HepG2 (cell line): Measurements from ENCODE around the gene NPIPB6. TPM values are rescaled to one million over a fixed set of nuclear protein-coding genes. Genes with fewer than 3 reads are reported as not detected.
A peak's percentile ranks its signal among the peaks of the same experiment; 100 is the strongest.

ENCODE experiments used
- CBFB ChIP-seq: sonication (generic); formaldehyde crosslinking; IDR thresholded peaks from 2 replicates; pipeline ENCODE4 v1.4.0; 2020; ENCODE audit warnings: missing genetic modification reagents
- ETV6 ChIP-seq: sonication (generic); formaldehyde crosslinking; conservative IDR thresholded peaks from 2 replicates; pipeline ENCODE4 v1.4.0; 2020; ENCODE audit warnings: missing genetic modification reagents
- FOXM1 ChIP-seq: sonication (generic); formaldehyde crosslinking; IDR thresholded peaks from 2 replicates; pipeline ENCODE4 v1.5.0; 2020; ENCODE audit warnings: missing genetic modification reagents
- IRF2 ChIP-seq: IDR thresholded peaks from 2 replicates; pipeline ENCODE4 v1.6.1; 2018; ENCODE audit warnings: missing genetic modification reagents, missing compliant biosample characterization
- ZBTB38 ChIP-seq: sonication (generic); formaldehyde crosslinking; IDR thresholded peaks from 2 replicates; pipeline ENCODE4 v1.5.1; 2020; ENCODE audit warnings: mild to moderate bottlenecking, missing genetic modification reagents
- ZNF281 ChIP-seq: sonication (generic); formaldehyde crosslinking; IDR thresholded peaks from 2 replicates; pipeline ENCODE4 v1.4.0; 2020; ENCODE audit warnings: missing genetic modification reagents, borderline replicate concordance
- ZSCAN12 ChIP-seq: sonication (generic); formaldehyde crosslinking; IDR thresholded peaks from 2 replicates; pipeline ENCODE4 v1.9.0; 2021; ENCODE audit warnings: mild to moderate bottlenecking, missing genetic modification reagents
- polyA plus RNA-seq, 8 experiments: library from polyadenylated mRNA; depleted of rRNA in 3 of 8; stranded (reverse) in 7 of 8; unstranded in 1 of 8; fragments of >200 nt; fragmentation: Illumina TruSeq in 4 of 8; extraction: Trizol in 4 of 8; gene quantifications; 2 replicates each; pipeline versions ENCODE4 v1.2.1 to v1.2.3, GENCODE V29; 2011 to 2016; ENCODE audit warnings: low read depth in 4 of 8, missing spikeins in 1 of 8, mixed read lengths in 1 of 8; ENCODE audit not compliant: insufficient read depth in 1 of 8
- total RNA-seq, 5 experiments: library from RNA; depleted of rRNA; stranded (reverse); fragments of >200 nt; fragmentation: Illumina TruSeq; extraction: Trizol; gene quantifications; 2 replicates each; pipeline ENCODE4 v1.2.3, GENCODE V29; 2016; ENCODE audit warnings: low read depth in 1 of 5
- TF ChIP-seq, protein P1 (sequence below), 2 experiments: fragments of 450-650 bp in 1 of 2; sonication (generic) in 1 of 2; formaldehyde crosslinking; IDR thresholded peaks; 2 replicates each; pipeline versions ENCODE4 v1.5.0 to v1.8.0; 2020 to 2022; ENCODE audit warnings: mild to moderate bottlenecking in 1 of 2, missing genetic modification reagents in 1 of 2
- TF ChIP-seq, protein P2 (sequence below): sonication (generic); formaldehyde crosslinking; IDR thresholded peaks from 2 replicates; pipeline ENCODE4 v1.4.0; 2020; ENCODE audit warnings: missing genetic modification reagents
- TF ChIP-seq, protein P3 (sequence below): sonication (generic); formaldehyde crosslinking; IDR thresholded peaks from 2 replicates; pipeline ENCODE4; 2020; ENCODE audit warnings: missing genetic modification reagents, mild to moderate bottlenecking, borderline replicate concordance
- TF ChIP-seq, protein P4 (sequence below): IDR thresholded peaks from 2 replicates; pipeline ENCODE4 v1.6.1; 2012; ENCODE audit warnings: inconsistent platforms
- TF ChIP-seq, protein P5 (sequence below): sonication (generic); formaldehyde crosslinking; IDR thresholded peaks from 2 replicates; pipeline ENCODE4 v1.4.0; 2020; ENCODE audit warnings: mild to moderate bottlenecking, missing genetic modification reagents, borderline replicate concordance

The NPIPB6 gene
- total and polyA plus RNA-seq, 2 of the 13 experiments (the other 11 are each of a cell fraction or from before 2014, with no cell fraction given), result 0.25 TPM; not detected in 1

GRCh38 chr16:28316054-28316453 lies 47.3 kb downstream of the NPIPB6 start (continued):
- TF ChIP-seq, protein P1, sequence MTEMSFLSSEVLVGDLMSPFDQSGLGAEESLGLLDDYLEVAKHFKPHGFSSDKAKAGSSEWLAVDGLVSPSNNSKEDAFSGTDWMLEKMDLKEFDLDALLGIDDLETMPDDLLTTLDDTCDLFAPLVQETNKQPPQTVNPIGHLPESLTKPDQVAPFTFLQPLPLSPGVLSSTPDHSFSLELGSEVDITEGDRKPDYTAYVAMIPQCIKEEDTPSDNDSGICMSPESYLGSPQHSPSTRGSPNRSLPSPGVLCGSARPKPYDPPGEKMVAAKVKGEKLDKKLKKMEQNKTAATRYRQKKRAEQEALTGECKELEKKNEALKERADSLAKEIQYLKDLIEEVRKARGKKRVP (CRISPR knock-in tag; IDR thresholded peaks at IDR 0.05), result peak in 1 of 2 experiments; percentile 82; a peak in 2 of 4 replicates
- TF ChIP-seq CBFB (no peak), ZSCAN12 (CRISPR knock-in tag) (no peak), ZBTB38 (no peak), IRF2 (no peak), ETV6 (CRISPR knock-in tag) (no peak), ZNF281 (CRISPR knock-in tag) (peak; percentile 39; the same call in 1 of the 2 replicates), FOXM1 (no peak)
- TF ChIP-seq, protein P2, sequence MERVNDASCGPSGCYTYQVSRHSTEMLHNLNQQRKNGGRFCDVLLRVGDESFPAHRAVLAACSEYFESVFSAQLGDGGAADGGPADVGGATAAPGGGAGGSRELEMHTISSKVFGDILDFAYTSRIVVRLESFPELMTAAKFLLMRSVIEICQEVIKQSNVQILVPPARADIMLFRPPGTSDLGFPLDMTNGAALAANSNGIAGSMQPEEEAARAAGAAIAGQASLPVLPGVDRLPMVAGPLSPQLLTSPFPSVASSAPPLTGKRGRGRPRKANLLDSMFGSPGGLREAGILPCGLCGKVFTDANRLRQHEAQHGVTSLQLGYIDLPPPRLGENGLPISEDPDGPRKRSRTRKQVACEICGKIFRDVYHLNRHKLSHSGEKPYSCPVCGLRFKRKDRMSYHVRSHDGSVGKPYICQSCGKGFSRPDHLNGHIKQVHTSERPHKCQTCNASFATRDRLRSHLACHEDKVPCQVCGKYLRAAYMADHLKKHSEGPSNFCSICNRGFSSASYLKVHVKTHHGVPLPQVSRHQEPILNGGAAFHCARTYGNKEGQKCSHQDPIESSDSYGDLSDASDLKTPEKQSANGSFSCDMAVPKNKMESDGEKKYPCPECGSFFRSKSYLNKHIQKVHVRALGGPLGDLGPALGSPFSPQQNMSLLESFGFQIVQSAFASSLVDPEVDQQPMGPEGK (CRISPR knock-in tag), result no peak
- TF ChIP-seq, protein P3, sequence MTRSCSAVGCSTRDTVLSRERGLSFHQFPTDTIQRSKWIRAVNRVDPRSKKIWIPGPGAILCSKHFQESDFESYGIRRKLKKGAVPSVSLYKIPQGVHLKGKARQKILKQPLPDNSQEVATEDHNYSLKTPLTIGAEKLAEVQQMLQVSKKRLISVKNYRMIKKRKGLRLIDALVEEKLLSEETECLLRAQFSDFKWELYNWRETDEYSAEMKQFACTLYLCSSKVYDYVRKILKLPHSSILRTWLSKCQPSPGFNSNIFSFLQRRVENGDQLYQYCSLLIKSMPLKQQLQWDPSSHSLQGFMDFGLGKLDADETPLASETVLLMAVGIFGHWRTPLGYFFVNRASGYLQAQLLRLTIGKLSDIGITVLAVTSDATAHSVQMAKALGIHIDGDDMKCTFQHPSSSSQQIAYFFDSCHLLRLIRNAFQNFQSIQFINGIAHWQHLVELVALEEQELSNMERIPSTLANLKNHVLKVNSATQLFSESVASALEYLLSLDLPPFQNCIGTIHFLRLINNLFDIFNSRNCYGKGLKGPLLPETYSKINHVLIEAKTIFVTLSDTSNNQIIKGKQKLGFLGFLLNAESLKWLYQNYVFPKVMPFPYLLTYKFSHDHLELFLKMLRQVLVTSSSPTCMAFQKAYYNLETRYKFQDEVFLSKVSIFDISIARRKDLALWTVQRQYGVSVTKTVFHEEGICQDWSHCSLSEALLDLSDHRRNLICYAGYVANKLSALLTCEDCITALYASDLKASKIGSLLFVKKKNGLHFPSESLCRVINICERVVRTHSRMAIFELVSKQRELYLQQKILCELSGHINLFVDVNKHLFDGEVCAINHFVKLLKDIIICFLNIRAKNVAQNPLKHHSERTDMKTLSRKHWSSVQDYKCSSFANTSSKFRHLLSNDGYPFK, result no peak
- TF ChIP-seq, protein P4, sequence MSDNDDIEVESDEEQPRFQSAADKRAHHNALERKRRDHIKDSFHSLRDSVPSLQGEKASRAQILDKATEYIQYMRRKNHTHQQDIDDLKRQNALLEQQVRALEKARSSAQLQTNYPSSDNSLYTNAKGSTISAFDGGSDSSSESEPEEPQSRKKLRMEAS, result 0 out of 2 replicates have a peak, but pooled peaks have one; percentile 22
- TF ChIP-seq, protein P5, sequence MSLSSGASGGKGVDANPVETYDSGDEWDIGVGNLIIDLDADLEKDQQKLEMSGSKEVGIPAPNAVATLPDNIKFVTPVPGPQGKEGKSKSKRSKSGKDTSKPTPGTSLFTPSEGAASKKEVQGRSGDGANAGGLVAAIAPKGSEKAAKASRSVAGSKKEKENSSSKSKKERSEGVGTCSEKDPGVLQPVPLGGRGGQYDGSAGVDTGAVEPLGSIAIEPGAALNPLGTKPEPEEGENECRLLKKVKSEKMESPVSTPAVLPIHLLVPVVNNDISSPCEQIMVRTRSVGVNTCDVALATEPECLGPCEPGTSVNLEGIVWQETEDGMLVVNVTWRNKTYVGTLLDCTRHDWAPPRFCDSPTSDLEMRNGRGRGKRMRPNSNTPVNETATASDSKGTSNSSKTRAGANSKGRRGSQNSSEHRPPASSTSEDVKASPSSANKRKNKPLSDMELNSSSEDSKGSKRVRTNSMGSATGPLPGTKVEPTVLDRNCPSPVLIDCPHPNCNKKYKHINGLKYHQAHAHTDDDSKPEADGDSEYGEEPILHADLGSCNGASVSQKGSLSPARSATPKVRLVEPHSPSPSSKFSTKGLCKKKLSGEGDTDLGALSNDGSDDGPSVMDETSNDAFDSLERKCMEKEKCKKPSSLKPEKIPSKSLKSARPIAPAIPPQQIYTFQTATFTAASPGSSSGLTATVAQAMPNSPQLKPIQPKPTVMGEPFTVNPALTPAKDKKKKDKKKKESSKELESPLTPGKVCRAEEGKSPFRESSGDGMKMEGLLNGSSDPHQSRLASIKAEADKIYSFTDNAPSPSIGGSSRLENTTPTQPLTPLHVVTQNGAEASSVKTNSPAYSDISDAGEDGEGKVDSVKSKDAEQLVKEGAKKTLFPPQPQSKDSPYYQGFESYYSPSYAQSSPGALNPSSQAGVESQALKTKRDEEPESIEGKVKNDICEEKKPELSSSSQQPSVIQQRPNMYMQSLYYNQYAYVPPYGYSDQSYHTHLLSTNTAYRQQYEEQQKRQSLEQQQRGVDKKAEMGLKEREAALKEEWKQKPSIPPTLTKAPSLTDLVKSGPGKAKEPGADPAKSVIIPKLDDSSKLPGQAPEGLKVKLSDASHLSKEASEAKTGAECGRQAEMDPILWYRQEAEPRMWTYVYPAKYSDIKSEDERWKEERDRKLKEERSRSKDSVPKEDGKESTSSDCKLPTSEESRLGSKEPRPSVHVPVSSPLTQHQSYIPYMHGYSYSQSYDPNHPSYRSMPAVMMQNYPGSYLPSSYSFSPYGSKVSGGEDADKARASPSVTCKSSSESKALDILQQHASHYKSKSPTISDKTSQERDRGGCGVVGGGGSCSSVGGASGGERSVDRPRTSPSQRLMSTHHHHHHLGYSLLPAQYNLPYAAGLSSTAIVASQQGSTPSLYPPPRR (CRISPR knock-in tag), result no peak
